Astrocyte of the cerebellum (primary cell): ENCODE results near the gene METTL27.

ENCODE experiments used
- DNase-seq: peaks from one replicate; pipeline ENCODE4 v3.0.0-alpha.2; 2011; ENCODE audit warnings: low read depth
- H3K4me3 ChIP-seq: 2 replicates; pipeline ENCODE4 v1.5.1; 2011; ENCODE audit warnings: mild to moderate bottlenecking, low read depth, low read length, moderate library complexity
- CTCF ChIP-seq: IDR thresholded peaks from 2 replicates; pipeline ENCODE4 v1.5.1; 2012; ENCODE audit warnings: low read length, low read depth, moderate library complexity, mild to moderate bottlenecking; ENCODE audit errors: missing control alignments
- in situ Hi-C: cut with HindIII; loops from 2 replicates; pipeline ENCODE4 v1.10.0; 2017; ENCODE audit warnings: low sequenced_read_pairs

METTL27 gene

DNA sequence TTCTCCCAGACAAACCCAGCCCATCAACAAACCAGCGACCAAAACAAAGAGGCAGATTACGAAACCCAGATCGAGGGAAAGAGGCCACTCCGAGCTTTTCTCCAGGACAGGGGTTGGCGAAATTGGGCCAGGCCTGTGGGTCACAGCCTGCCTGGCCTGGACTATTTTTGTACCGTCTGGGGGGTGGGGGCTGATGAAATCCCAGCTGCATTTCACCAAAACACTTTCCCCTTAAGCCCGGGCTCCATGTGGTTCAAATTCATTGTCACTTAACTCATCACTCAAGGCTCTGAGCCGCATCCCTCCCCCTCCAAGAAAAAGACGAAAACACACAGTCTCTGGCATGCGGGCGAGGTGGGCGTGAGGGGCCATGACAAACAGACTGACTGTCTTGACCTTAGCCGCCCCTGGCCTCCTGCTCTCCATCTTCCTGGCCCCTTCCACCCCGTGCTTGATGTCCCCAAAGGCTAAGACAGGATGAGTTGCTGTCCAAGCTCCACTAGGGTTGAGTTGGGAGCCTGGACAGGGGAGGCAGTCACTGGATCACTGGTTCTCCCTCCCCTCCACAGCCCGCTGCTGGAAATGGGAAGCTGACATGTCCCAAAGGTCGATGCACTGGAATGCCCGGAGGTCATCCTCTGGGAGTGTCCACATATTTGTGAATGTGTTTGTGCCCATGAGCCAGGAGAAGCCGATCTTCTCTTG is 37.8 kb upstream of the METTL27 start:
- no peak for TF ChIP-seq CTCF
- no peak for DNase-seq
- in situ Hi-C loops = no loop called here
- no peak overlapping the region for H3K4me3 ChIP-seq

DNA sequence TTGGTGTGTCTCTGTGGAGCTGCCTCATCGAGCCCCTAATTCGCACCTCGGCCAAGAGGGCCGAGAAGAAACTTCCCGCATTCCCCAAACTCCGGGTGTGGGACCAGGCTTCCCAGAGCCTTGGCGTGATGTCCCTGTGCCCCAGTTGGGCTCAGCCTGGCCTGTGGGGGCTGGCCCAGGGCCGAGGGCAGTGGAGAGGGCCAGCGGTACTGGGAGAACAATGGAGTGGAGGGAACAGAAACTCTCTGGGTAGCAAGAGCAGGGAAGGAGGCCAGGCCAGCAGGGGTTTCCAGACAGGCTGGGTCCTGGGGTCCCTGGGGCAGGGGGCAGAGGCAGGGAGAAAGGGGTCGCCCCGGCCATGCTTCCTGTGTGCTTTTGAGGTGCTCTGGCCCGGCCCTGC is 34.7 kb upstream of the METTL27 start:
- in situ Hi-C loops = no loop called here
- no peak overlapping the region for H3K4me3 ChIP-seq
- no peak for DNase-seq
- no peak for TF ChIP-seq CTCF

- no peak for TF ChIP-seq CTCF
- DNase-seq = no peak
- H3K4me3 ChIP-seq = no peak overlapping the region
- in situ Hi-C loops = no loop called here
Observed at GRCh38 chr7:73876361-73876760, 34.0 kb upstream of the METTL27 start.

- no peak for DNase-seq
- TF ChIP-seq CTCF = no peak
- H3K4me3 ChIP-seq = no peak overlapping the region
- in situ Hi-C loops = loop anchor here (25.0 kb wide), 1 partner anchor 515 kb away; no protein-coding TSS in a partner anchor
Observed at GRCh38 chr7:73872056-73872908, 30.0 kb upstream of the METTL27 start.

DNA sequence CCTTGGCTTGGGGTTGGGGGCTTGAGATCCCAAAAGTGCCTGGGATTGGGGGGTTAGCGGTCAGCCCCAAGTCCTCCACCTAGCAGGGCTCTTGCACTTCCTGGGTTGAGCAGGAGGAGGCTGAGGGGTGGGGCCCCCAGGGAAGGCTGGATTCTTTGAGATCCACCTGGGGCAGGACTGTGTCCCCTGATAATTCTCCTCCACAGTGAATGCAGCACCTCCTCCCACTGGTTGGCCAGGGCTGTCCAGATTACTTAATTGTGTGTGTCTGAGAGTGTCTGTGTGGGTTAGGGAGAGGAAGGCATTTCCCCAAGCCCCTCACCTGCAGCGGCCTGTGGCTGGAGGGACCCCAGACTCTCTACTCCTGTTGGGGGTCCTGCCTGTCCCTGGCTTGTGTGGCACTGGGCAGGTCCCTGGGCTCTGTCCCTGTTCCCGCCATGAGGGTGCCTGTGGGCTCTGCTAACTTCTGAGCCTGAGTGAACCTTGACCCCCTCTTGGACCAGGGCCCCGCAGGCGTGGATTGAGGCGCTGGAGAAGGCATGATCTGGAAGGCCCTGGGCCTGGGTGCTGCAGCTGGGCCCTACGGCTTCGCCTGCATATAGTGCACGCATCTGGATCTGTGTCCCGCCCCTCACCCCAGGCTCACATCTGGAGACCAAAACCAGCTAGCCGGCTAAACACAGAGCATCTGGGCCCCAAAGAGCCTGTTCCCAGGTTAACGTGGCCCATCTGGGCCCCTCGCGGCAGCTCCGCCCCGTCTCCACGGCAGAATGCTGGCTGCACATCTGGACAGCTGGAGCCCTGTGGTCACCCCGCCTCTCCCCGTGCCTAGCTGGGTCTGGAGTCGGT is 29.1 kb upstream of the METTL27 start:
- in situ Hi-C loops = loop anchor here (25.0 kb wide), 1 partner anchor 516 kb away; no protein-coding TSS in a partner anchor
- no peak for TF ChIP-seq CTCF
- no peak for DNase-seq
- no peak overlapping the region for H3K4me3 ChIP-seq

- in situ Hi-C loops = loop anchor here (25.0 kb wide), 1 partner anchor 517 kb away; no protein-coding TSS in a partner anchor
- no peak for TF ChIP-seq CTCF
- no peak for DNase-seq
- H3K4me3 ChIP-seq = no peak overlapping the region
Observed at GRCh38 chr7:73870041-73870492, 27.8 kb upstream of the METTL27 start.
